ENCODE measurements around the gene HDHD3.

GRCh38 chr9:113409883-113410206, 33.1 kb upstream of the HDHD3 start:
- TF ChIP-seq CTCF (optimal IDR thresholded peaks at IDR 0.05 in 1 of 3, IDR thresholded peaks at IDR 0.05 in 1 of 3, conservative IDR thresholded peaks at IDR 0.05 in 1 of 3; ENCODE audit: extremely low read depth in 1 of 3, insufficient read depth in 2 of 3, low read length in 3 of 3) (no peak), EZH2 (IDR thresholded peaks at IDR 0.05; ENCODE audit: low read length) (no peak)
